ENCODE results near the gene KRT76. TPM values are rescaled to one million over a fixed set of nuclear protein-coding genes. Genes with fewer than 3 reads are reported as not detected.
"Not testable (repeated sequence)": the region's sequence is repeated elsewhere in the genome, so short reads cannot be mapped to it uniquely, and the experiment has no call there.

KRT76 gene
- total and polyA plus RNA-seq, 2 experiments from 2014 or later: not detected

DNA sequence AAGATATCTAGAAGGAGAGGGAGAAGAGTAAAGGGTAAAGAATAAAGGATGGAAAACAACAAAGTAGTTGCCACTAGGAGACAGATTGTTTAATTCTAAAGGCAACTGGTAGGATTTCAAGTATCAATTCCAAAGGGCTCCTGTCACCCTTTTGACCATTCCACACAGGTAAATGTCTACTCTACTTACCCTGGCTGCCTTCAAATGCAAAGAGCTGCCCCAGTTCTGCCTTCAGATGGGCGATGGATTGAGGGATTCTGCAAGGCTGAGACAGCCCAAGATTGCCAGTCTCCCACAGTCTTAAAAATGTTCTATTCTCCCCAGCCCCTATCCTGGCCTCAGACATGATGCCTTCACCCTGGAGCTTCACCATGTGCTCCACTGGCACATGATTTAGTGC lies 11.4 kb downstream of the KRT76 start:
- no peaks in the 10 kb centered on the region for H3K9me2 ChIP-seq (ENCODE audit: insufficient read depth)
- H3K79me2 ChIP-seq (ENCODE audit: insufficient read depth): no peaks in the 10 kb centered on the region
- WGBS, 2 experiments (ENCODE audit: low coverage in 1 of 2, low lambda C conversion rate in 2 of 2, missing lambda C conversion rate in 2 of 2): 0 to 4% methylated on average over 1 of the region's 1 CpG
- H2AFZ ChIP-seq: no peak overlapping the region
- in situ Hi-C loops (cut with MboI): no loop called here
- no peaks in the 10 kb centered on the region for H3F3A ChIP-seq (ENCODE audit: insufficient read depth)
- H3K9ac ChIP-seq: no peak overlapping the region
- no peaks in the 10 kb centered on the region for H3K9me3 ChIP-seq (ENCODE audit: low read depth)
- no peak for TF ChIP-seq EZH2 (IDR thresholded peaks at IDR 0.05; ENCODE audit: insufficient read depth, poor library complexity, severe bottlenecking)
- TF ChIP-seq EZH2phosphoT487 (IDR thresholded peaks at IDR 0.05; ENCODE audit: insufficient read depth, low read depth): no peak
- no peaks in the 10 kb centered on the region for H4K20me1 ChIP-seq (ENCODE audit: insufficient read depth)
- no peaks in the 10 kb centered on the region for H3K4me1 ChIP-seq (ENCODE audit: insufficient read depth)
- no peak overlapping the region for H3K4me3 ChIP-seq
- DNase-seq: no peak
- peaks cover 30% of the 10 kb centered on the region for H3K27me3 ChIP-seq (replicated peaks; ENCODE audit: insufficient read depth)
- no peak overlapping the region for H3K27ac ChIP-seq
- H3K36me3 ChIP-seq (ENCODE audit: low read depth): no peaks in the 10 kb centered on the region
- H3K4me2 ChIP-seq (ENCODE audit: unreplicated experiment): no peak overlapping the region

- no peaks in the 10 kb centered on the region for H3K9me3 ChIP-seq (ENCODE audit: low read depth)
- H3K4me2 ChIP-seq (ENCODE audit: unreplicated experiment): no peak overlapping the region
- in situ Hi-C loops (cut with MboI): no loop called here
- TF ChIP-seq EZH2 (IDR thresholded peaks at IDR 0.05; ENCODE audit: insufficient read depth, poor library complexity, severe bottlenecking): no peak
- no peak for TF ChIP-seq EZH2phosphoT487 (IDR thresholded peaks at IDR 0.05; ENCODE audit: insufficient read depth, low read depth)
- no peaks in the 10 kb centered on the region for H4K20me1 ChIP-seq (ENCODE audit: insufficient read depth)
- H3K27me3 ChIP-seq (replicated peaks; ENCODE audit: insufficient read depth): peaks cover 25% of the 10 kb centered on the region; the same call in 1 of the 2 replicates
- no peaks in the 10 kb centered on the region for H3K79me2 ChIP-seq (ENCODE audit: insufficient read depth)
- H2AFZ ChIP-seq: no peak overlapping the region
- 27 to 31% methylated on average over 2 of the region's 2 CpGs for WGBS, 2 experiments (ENCODE audit: low coverage in 1 of 2, low lambda C conversion rate in 2 of 2, missing lambda C conversion rate in 2 of 2)
- DNase-seq: no peak
- no peak overlapping the region for H3K27ac ChIP-seq
- H3K4me1 ChIP-seq (ENCODE audit: insufficient read depth): no peaks in the 10 kb centered on the region
- H3F3A ChIP-seq (ENCODE audit: insufficient read depth): no peaks in the 10 kb centered on the region
- no peak overlapping the region for H3K4me3 ChIP-seq
- H3K36me3 ChIP-seq (ENCODE audit: low read depth): no peaks in the 10 kb centered on the region
- no peak overlapping the region for H3K9ac ChIP-seq
- H3K9me2 ChIP-seq (ENCODE audit: insufficient read depth): no peaks in the 10 kb centered on the region
These were observed 13.2 kb downstream of the KRT76 start for GRCh38 chr12:52763991-52764390.

- in situ Hi-C loops (cut with MboI): no loop called here
- H3K4me2 ChIP-seq (ENCODE audit: unreplicated experiment): no peak overlapping the region
- no peak overlapping the region for H2AFZ ChIP-seq
- H4K20me1 ChIP-seq (ENCODE audit: insufficient read depth): no peaks in the 10 kb centered on the region
- H3K79me2 ChIP-seq (ENCODE audit: insufficient read depth): no peaks in the 10 kb centered on the region
- no peaks in the 10 kb centered on the region for H3F3A ChIP-seq (ENCODE audit: insufficient read depth)
- H3K36me3 ChIP-seq (ENCODE audit: low read depth): no peaks in the 10 kb centered on the region
- H3K9ac ChIP-seq: no peak overlapping the region
- no peaks in the 10 kb centered on the region for H3K4me1 ChIP-seq (ENCODE audit: insufficient read depth)
- 23 to 32% methylated on average over 9 of the region's 9 CpGs for WGBS, 2 experiments (ENCODE audit: low coverage in 1 of 2, low lambda C conversion rate in 2 of 2, missing lambda C conversion rate in 2 of 2)
- TF ChIP-seq EZH2 (IDR thresholded peaks at IDR 0.05; ENCODE audit: insufficient read depth, poor library complexity, severe bottlenecking): no peak
- no peak for TF ChIP-seq EZH2phosphoT487 (IDR thresholded peaks at IDR 0.05; ENCODE audit: insufficient read depth, low read depth)
- no peak overlapping the region for H3K4me3 ChIP-seq
- DNase-seq: no peak
- no peaks in the 10 kb centered on the region for H3K9me2 ChIP-seq (ENCODE audit: insufficient read depth)
- peaks cover 31% of the 10 kb centered on the region for H3K27me3 ChIP-seq (replicated peaks; ENCODE audit: insufficient read depth)
- H3K9me3 ChIP-seq (ENCODE audit: low read depth): no peaks in the 10 kb centered on the region
- H3K27ac ChIP-seq: no peak overlapping the region
These were observed 14.0 kb downstream of the KRT76 start for GRCh38 chr12:52763036-52763659.

GRCh38 chr12:52761802-52762201 lies 15.3 kb downstream of the KRT76 start:
- Histone ChIP-seq H3F3A (ENCODE audit: insufficient read depth) (no peaks in the 10 kb centered on the region), H3K4me1 (ENCODE audit: insufficient read depth) (no peaks in the 10 kb centered on the region), H3K36me3 (ENCODE audit: low read depth) (no peaks in the 10 kb centered on the region), H3K27ac (no peak overlapping the region), H3K9ac (no peak overlapping the region), H3K27me3 (replicated peaks; ENCODE audit: insufficient read depth) (peaks cover 31% of the 10 kb centered on the region), H2AFZ (no peak overlapping the region), H3K4me2 (ENCODE audit: unreplicated experiment) (no peak overlapping the region), H3K79me2 (ENCODE audit: insufficient read depth) (no peaks in the 10 kb centered on the region), H3K9me2 (ENCODE audit: insufficient read depth) (no peaks in the 10 kb centered on the region), H3K4me3 (no peak overlapping the region), H3K9me3 (ENCODE audit: low read depth) (no peaks in the 10 kb centered on the region), H4K20me1 (ENCODE audit: insufficient read depth) (no peaks in the 10 kb centered on the region)
- 39 to 53% methylated on average over 2 of the region's 2 CpGs for WGBS, 2 experiments (ENCODE audit: low coverage in 1 of 2, low lambda C conversion rate in 2 of 2, missing lambda C conversion rate in 2 of 2)
- TF ChIP-seq EZH2phosphoT487 (IDR thresholded peaks at IDR 0.05; ENCODE audit: insufficient read depth, low read depth) (no peak), EZH2 (IDR thresholded peaks at IDR 0.05; ENCODE audit: insufficient read depth, poor library complexity, severe bottlenecking) (no peak)
- no peak for DNase-seq
- in situ Hi-C loops (cut with MboI): no loop called here

GRCh38 chr12:52761218-52761617 lies 15.9 kb downstream of the KRT76 start:
- H3K9me3 ChIP-seq (ENCODE audit: low read depth); H3K79me2 ChIP-seq (ENCODE audit: insufficient read depth); H3F3A ChIP-seq (ENCODE audit: insufficient read depth); H3K4me2 ChIP-seq (ENCODE audit: unreplicated experiment); H3K4me3 ChIP-seq; in situ Hi-C loops (cut with MboI); H3K9me2 ChIP-seq (ENCODE audit: insufficient read depth); H4K20me1 ChIP-seq (ENCODE audit: insufficient read depth); H3K36me3 ChIP-seq (ENCODE audit: low read depth); H3K27ac ChIP-seq; DNase-seq; H2AFZ ChIP-seq; H3K4me1 ChIP-seq (ENCODE audit: insufficient read depth); H3K9ac ChIP-seq: not testable (repeated sequence)
- peaks cover 30% of the 10 kb centered on the region for H3K27me3 ChIP-seq (replicated peaks; ENCODE audit: insufficient read depth)
- 53 to 61% methylated on average over 8 of the region's 8 CpGs for WGBS, 2 experiments (ENCODE audit: low coverage in 1 of 2, low lambda C conversion rate in 2 of 2, missing lambda C conversion rate in 2 of 2)

All from GM23248 (cell line).